GM23338 (cell line): Measurements from ENCODE around the gene RALY. TPM values are rescaled to one million over a fixed set of nuclear protein-coding genes. Genes with fewer than 3 reads are reported as not detected.

Experiments
- ATAC-seq: fragments of 200-7000 bp; cut with Tn5 transposase; 3 replicates; pipeline ENCODE4 v1.9.1; 2020
- DNase-seq: peaks from one replicate; pipeline ENCODE4 v3.0.0-alpha.2; 2015; ENCODE audit warnings: low spot score
- H2AFZ ChIP-seq: fragments of 200-600 bp; sonication (generic); 2 replicates; pipeline ENCODE4 v1.8.0; 2016; ENCODE audit warnings: antibody characterized with exemption, mild to moderate bottlenecking, moderate library complexity
- H3F3A ChIP-seq: fragments of 200-600 bp; sonication (generic); replicated peaks from 2 replicates; pipeline ENCODE4 v1.8.0; 2017; ENCODE audit warnings: antibody characterized with exemption, mixed run types, low read depth
- H3K27ac ChIP-seq: fragments of 200-600 bp; sonication (generic); 2 replicates; pipeline ENCODE4 v1.6.1; 2016; ENCODE audit warnings: low read depth
- H3K27me3 ChIP-seq: fragments of 200-600 bp; sonication (generic); 2 replicates; pipeline ENCODE4 v1.8.0; 2016; ENCODE audit warnings: mild to moderate bottlenecking, mixed run types, moderate library complexity; ENCODE audit not compliant: insufficient read depth
- H3K36me3 ChIP-seq: fragments of 200-600 bp; sonication (generic); 2 replicates; pipeline ENCODE4 v1.8.0; 2016; ENCODE audit warnings: mild to moderate bottlenecking; ENCODE audit not compliant: insufficient read depth
- H3K4me1 ChIP-seq: fragments of 200-600 bp; sonication (generic); 2 replicates; pipeline ENCODE4 v1.8.0; 2016; ENCODE audit warnings: mild to moderate bottlenecking, moderate library complexity; ENCODE audit not compliant: insufficient read depth
- H3K4me2 ChIP-seq: fragments of 200-600 bp; sonication (generic); 2 replicates; pipeline ENCODE4 v1.7.1; 2017; ENCODE audit warnings: mixed run types
- H3K4me3 ChIP-seq: fragments of 200-600 bp; sonication (generic); 2 replicates; pipeline ENCODE4 v1.6.1; 2016; ENCODE audit warnings: mixed run types
- H3K79me2 ChIP-seq: fragments of 200-600 bp; sonication (generic); replicated peaks from 2 replicates; pipeline ENCODE4 v1.8.0; 2017; ENCODE audit warnings: mild to moderate bottlenecking; ENCODE audit not compliant: insufficient read depth
- H3K9me2 ChIP-seq: fragments of 200-600 bp; sonication (generic); 2 replicates; pipeline ENCODE4 v1.8.0; 2017; ENCODE audit not compliant: insufficient read depth
- H4K20me1 ChIP-seq: fragments of 200-600 bp; sonication (generic); replicated peaks from 2 replicates; pipeline ENCODE4 v1.8.0; 2017; ENCODE audit warnings: mild to moderate bottlenecking; ENCODE audit not compliant: insufficient read depth
- H3K27ac Mint-ChIP-seq: 2 replicates; pipeline ENCODE4 v1.8.0; 2020; ENCODE audit warnings: inconsistent platforms, mild to moderate bottlenecking, moderate library complexity, mixed read lengths
- H3K27me3 Mint-ChIP-seq: 3 replicates; pipeline ENCODE4 v1.8.0; 2022; ENCODE audit warnings: low read depth, mild to moderate bottlenecking, moderate library complexity, mixed read lengths, inconsistent platforms; ENCODE audit not compliant: insufficient read depth, poor library complexity
- H3K36me3 Mint-ChIP-seq: 3 replicates; pipeline ENCODE4 v1.8.0; 2021; ENCODE audit warnings: low read depth, mild to moderate bottlenecking, inconsistent platforms, moderate library complexity, mixed read lengths
- H3K4me1 Mint-ChIP-seq: 3 replicates; pipeline ENCODE4 v1.8.0; 2020; ENCODE audit warnings: mild to moderate bottlenecking, inconsistent platforms, mixed read lengths
- H3K4me3 Mint-ChIP-seq: 3 replicates; pipeline ENCODE4 v1.8.0; 2021; ENCODE audit warnings: moderate library complexity, mild to moderate bottlenecking, inconsistent platforms, mixed read lengths
- H3K9me3 Mint-ChIP-seq: 3 replicates; pipeline ENCODE4 v1.8.0; 2020; ENCODE audit warnings: moderate library complexity, mild to moderate bottlenecking, inconsistent platforms, mixed read lengths
- ZNF462 ChIP-seq: fragments of 250-450 bp; sonication (Bioruptor Pico); IDR thresholded peaks from 2 replicates; pipeline ENCODE4 v1.5.0; 2020; ENCODE audit warnings: mild to moderate bottlenecking, moderate library complexity
- polyA plus RNA-seq: library from polyadenylated mRNA; unstranded; fragments of >200 nt; fragmentation: Nextera tagmentation; extraction: Ambion mirVana; gene quantifications from 2 replicates; pipeline ENCODE4 v1.2.1, GENCODE V29; 2016
- total RNA-seq: library from RNA; depleted of rRNA; stranded (reverse); fragments of >200 nt; shearing (Covaris generic); gene quantifications from 2 replicates; pipeline ENCODE4 v1.2.3, GENCODE V29; 2014

RALY gene
- total and polyA plus RNA-seq, 2 experiments from 2014 or later: 144 to 167 TPM

GRCh38 chr20:34006619-34007018, 12.9 kb downstream of the RALY start:
- peaks cover 90% of the 10 kb centered on the region for H3K79me2 ChIP-seq
- ATAC-seq: no peak

More at GRCh38 chr20:34006619-34007018, 12.9 kb downstream of the RALY start:
- no peak overlapping the region for H3K4me3 Mint-ChIP-seq
- H3K27ac Mint-ChIP-seq: no peak overlapping the region
- no peaks in the 10 kb centered on the region for H3K9me3 Mint-ChIP-seq
- peaks cover 3% of the 10 kb centered on the region for H3K27me3 Mint-ChIP-seq
- H3K4me3 ChIP-seq: no peak overlapping the region
- 0 out of 2 replicates have a peak, but pooled peaks cover 11% of the 10 kb centered on the region for H3F3A ChIP-seq
- H3K36me3 ChIP-seq: no peaks in the 10 kb centered on the region
- H3K4me1 ChIP-seq: peaks cover 45% of the 10 kb centered on the region
- no peak for TF ChIP-seq ZNF462 (CRISPR knock-in tag)
- H3K27ac ChIP-seq: no peak overlapping the region
- H3K36me3 Mint-ChIP-seq: peaks cover 10% of the 10 kb centered on the region; the same call in 2 of the 3 replicates
- H3K4me1 Mint-ChIP-seq: peaks cover 55% of the 10 kb centered on the region
- no peak for DNase-seq
- no peak overlapping the region for H2AFZ ChIP-seq
- no peak overlapping the region for H3K4me2 ChIP-seq
- peaks cover 46% of the 10 kb centered on the region for H4K20me1 ChIP-seq
- H3K27me3 ChIP-seq: no peaks in the 10 kb centered on the region
- H3K9me2 ChIP-seq: no peaks in the 10 kb centered on the region
